ENCODE results near the gene TCP1.

Gene TCP1

DNA sequence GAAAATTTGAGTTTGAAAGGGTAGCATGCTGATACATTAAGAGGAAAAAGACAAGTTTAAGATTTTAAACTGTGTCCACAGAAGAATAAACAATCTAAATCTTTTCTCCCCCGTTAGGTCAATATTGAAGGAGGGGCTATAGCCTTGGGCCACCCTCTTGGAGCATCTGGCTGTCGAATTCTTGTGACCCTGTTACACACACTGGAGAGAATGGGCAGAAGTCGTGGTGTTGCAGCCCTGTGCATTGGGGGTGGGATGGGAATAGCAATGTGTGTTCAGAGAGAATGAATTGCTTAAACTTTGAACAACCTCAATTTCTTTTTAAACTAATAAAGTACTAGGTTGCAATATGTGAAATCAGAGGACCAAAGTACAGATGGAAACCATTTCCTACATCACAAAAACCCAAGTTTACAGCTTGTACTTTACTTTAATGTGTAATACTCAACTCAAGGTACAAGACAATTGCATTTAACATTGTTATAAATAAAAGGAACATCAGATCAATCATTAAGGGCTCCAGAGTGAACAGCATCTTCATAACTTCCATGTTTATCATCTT is 10.8 kb downstream of the TCP1 start:
- Histone ChIP-seq H3K56ac (ENCODE audit: low read length) (no peak overlapping the region), H3K18ac (ENCODE audit: low read length) (no peak overlapping the region), H2AK5ac (ENCODE audit: low read length) (no peak overlapping the region), H2BK120ac (ENCODE audit: low read depth, low read length) (no peak overlapping the region), H3K4ac (ENCODE audit: low read depth, low read length) (no peak overlapping the region), H3K79me1 (ENCODE audit: low read length) (peaks cover 5% of the 10 kb centered on the region), H3K4me3 (ENCODE audit: low read length) (no peak overlapping the region), H3K23ac (ENCODE audit: low read length) (no peak overlapping the region), H3K4me1 (ENCODE audit: control insufficient read depth, low read depth, low read length) (no peaks in the 10 kb centered on the region), H3K27me3 (ENCODE audit: insufficient read depth, low read length, poor library complexity) (no peaks in the 10 kb centered on the region), H3K79me2 (ENCODE audit: control insufficient read depth, insufficient read depth, low read length) (peaks cover 1% of the 10 kb centered on the region), H3K4me2 (ENCODE audit: low read length) (no peak overlapping the region), H3K27ac (ENCODE audit: low read depth, low read length) (no peak overlapping the region), H4K8ac (ENCODE audit: low read depth, low read length) (no peak overlapping the region), H4K5ac (ENCODE audit: low read length) (no peak overlapping the region), H2BK15ac (replicated peaks; ENCODE audit: low read depth) (no peak overlapping the region), H3K36me3 (ENCODE audit: control insufficient read depth, insufficient read depth, low read length) (peaks cover 18% of the 10 kb centered on the region), H3K9ac (ENCODE audit: low read length) (no peak overlapping the region), H2BK5ac (ENCODE audit: low read length) (no peak overlapping the region)
- DNase-seq: no peak
- WGBS (ENCODE audit: extremely low coverage, insufficient coverage, low lambda C conversion rate): no CpG with 5 or more reads among the region's 3 CpGs

DNA sequence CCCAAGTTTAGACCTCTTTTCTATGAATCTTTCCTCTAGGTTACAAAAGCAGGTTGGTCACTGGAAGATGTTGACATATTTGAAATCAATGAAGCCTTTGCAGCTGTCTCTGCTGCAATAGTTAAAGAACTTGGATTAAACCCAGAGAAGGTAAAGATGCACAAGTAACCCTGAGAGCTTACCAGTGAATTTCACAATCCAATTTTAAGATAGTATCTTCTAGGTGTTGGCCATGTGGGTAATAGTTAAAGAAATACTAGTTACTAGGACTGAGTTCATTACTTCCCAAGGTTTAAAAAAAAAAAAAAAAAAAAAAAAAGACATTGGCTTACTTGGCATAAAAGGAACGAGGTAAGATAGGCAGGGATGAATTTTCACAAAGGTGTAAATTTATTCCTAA is 11.3 kb downstream of the TCP1 start:
- Histone ChIP-seq H3K4me3 (ENCODE audit: low read length) (no peak overlapping the region), H3K23ac (ENCODE audit: low read length) (no peak overlapping the region), H2BK15ac (replicated peaks; ENCODE audit: low read depth) (no peak overlapping the region), H3K27ac (ENCODE audit: low read depth, low read length) (no peak overlapping the region), H3K36me3 (ENCODE audit: control insufficient read depth, insufficient read depth, low read length) (peaks cover 16% of the 10 kb centered on the region), H2AK5ac (ENCODE audit: low read length) (no peak overlapping the region), H3K4ac (ENCODE audit: low read depth, low read length) (no peak overlapping the region), H3K4me1 (ENCODE audit: control insufficient read depth, low read depth, low read length) (no peaks in the 10 kb centered on the region), H3K56ac (ENCODE audit: low read length) (no peak overlapping the region), H3K79me2 (ENCODE audit: control insufficient read depth, insufficient read depth, low read length) (peaks cover 1% of the 10 kb centered on the region), H3K27me3 (ENCODE audit: insufficient read depth, low read length, poor library complexity) (no peaks in the 10 kb centered on the region), H4K5ac (ENCODE audit: low read length) (no peak overlapping the region), H3K9ac (ENCODE audit: low read length) (no peak overlapping the region), H3K79me1 (ENCODE audit: low read length) (peaks cover 5% of the 10 kb centered on the region), H4K8ac (ENCODE audit: low read depth, low read length) (no peak overlapping the region), H2BK120ac (ENCODE audit: low read depth, low read length) (no peak overlapping the region), H2BK5ac (ENCODE audit: low read length) (no peak overlapping the region), H3K4me2 (ENCODE audit: low read length) (no peak overlapping the region), H3K18ac (ENCODE audit: low read length) (no peak overlapping the region)
- WGBS (ENCODE audit: extremely low coverage, insufficient coverage, low lambda C conversion rate): no CpG with 5 or more reads among the region's 1 CpG
- no peak for DNase-seq

DNA sequence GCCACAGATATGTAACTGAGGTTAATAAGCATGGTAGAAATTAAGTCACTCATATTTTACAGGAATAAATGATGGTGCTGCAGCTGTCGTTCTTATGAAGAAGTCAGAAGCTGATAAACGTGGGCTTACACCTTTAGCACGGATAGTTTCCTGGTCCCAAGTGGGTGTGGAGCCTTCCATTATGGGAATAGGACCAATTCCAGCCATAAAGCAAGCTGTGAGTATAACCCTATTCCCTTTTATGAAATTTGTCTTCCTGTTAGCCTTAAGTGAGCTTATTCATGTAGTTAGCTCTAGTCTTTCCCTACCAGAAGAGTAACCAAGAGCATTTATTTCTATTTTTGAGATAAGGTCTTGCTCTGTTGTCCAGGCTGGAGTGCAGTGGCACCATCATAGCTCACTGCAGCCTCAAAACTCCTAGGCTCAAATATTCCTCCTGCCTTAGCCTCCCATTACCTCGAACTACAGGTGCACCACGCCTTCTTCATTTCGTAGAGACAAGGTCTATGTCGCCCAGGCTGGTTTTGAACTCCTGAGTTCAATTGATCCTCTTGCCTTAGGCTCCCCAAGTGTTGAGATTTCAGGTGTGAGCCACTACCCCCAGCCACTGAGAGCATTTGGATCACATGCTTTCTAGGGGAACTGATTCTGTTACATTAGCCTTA is 12.0 kb downstream of the TCP1 start:
- Histone ChIP-seq H3K79me1 (ENCODE audit: low read length) (no peaks in the 10 kb centered on the region), H2BK120ac (ENCODE audit: low read depth, low read length) (no peak overlapping the region), H2BK5ac (ENCODE audit: low read length) (no peak overlapping the region), H3K36me3 (ENCODE audit: control insufficient read depth, insufficient read depth, low read length) (peaks cover 12% of the 10 kb centered on the region), H3K23ac (ENCODE audit: low read length) (no peak overlapping the region), H3K79me2 (ENCODE audit: control insufficient read depth, insufficient read depth, low read length) (no peaks in the 10 kb centered on the region), H3K4me1 (ENCODE audit: control insufficient read depth, low read depth, low read length) (no peaks in the 10 kb centered on the region), H4K8ac (ENCODE audit: low read depth, low read length) (no peak overlapping the region), H3K27ac (ENCODE audit: low read depth, low read length) (no peak overlapping the region), H3K27me3 (ENCODE audit: insufficient read depth, low read length, poor library complexity) (no peaks in the 10 kb centered on the region), H3K18ac (ENCODE audit: low read length) (no peak overlapping the region), H4K5ac (ENCODE audit: low read length) (no peak overlapping the region), H3K4me2 (ENCODE audit: low read length) (no peak overlapping the region), H3K4me3 (ENCODE audit: low read length) (no peak overlapping the region), H2AK5ac (ENCODE audit: low read length) (no peak overlapping the region), H2BK15ac (replicated peaks; ENCODE audit: low read depth) (no peak overlapping the region), H3K4ac (ENCODE audit: low read depth, low read length) (no peak overlapping the region), H3K9ac (ENCODE audit: low read length) (no peak overlapping the region), H3K56ac (ENCODE audit: low read length) (no peak overlapping the region)
- no CpG with 5 or more reads among the region's 7 CpGs for WGBS (ENCODE audit: extremely low coverage, insufficient coverage, low lambda C conversion rate)
- no peak for DNase-seq

DNA sequence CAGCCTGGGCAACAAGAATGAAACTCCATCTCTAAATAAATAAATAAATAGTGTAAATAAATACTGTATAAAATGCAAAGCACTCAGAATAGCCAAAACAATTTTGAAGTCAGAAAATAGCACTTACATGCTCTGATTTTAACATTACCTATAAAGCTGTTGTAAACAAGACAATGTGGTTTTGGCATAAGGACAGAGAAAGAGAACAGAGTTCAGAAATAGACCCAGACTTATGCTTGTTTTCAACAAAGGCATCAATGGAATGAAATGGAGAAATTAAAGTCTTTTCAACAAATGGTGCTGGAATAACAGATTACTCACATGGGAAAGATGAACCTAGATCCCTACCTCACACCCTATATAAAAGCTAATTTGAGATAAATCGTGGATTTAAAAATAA is 17.2 kb downstream of the TCP1 start:
- H3K4me1 ChIP-seq (ENCODE audit: control insufficient read depth, low read depth, low read length): no peaks in the 10 kb centered on the region
- no peaks in the 10 kb centered on the region for H3K79me2 ChIP-seq (ENCODE audit: control insufficient read depth, insufficient read depth, low read length)
- no peak for DNase-seq
- WGBS (ENCODE audit: extremely low coverage, insufficient coverage, low lambda C conversion rate): no CpG with 5 or more reads among the region's 1 CpG
- peaks cover 4% of the 10 kb centered on the region for H3K79me1 ChIP-seq (ENCODE audit: low read length)
- no peak overlapping the region for H4K8ac ChIP-seq (ENCODE audit: low read depth, low read length)
- no peak overlapping the region for H3K4me3 ChIP-seq (ENCODE audit: low read length)
- H3K18ac ChIP-seq (ENCODE audit: low read length): no peak overlapping the region
- H3K4me2 ChIP-seq (ENCODE audit: low read length): no peak overlapping the region
- H2BK120ac ChIP-seq (ENCODE audit: low read depth, low read length): no peak overlapping the region
- H3K56ac ChIP-seq (ENCODE audit: low read length): no peak overlapping the region
- no peaks in the 10 kb centered on the region for H3K27me3 ChIP-seq (ENCODE audit: insufficient read depth, low read length, poor library complexity)
- H4K5ac ChIP-seq (ENCODE audit: low read length): no peak overlapping the region
- H2AK5ac ChIP-seq (ENCODE audit: low read length): no peak overlapping the region
- no peak overlapping the region for H3K4ac ChIP-seq (ENCODE audit: low read depth, low read length)
- H3K9ac ChIP-seq (ENCODE audit: low read length): no peak overlapping the region
- H3K36me3 ChIP-seq (ENCODE audit: control insufficient read depth, insufficient read depth, low read length): peaks cover 23% of the 10 kb centered on the region
- no peak overlapping the region for H2BK15ac ChIP-seq (replicated peaks; ENCODE audit: low read depth)
- H3K23ac ChIP-seq (ENCODE audit: low read length): no peak overlapping the region
- no peak overlapping the region for H2BK5ac ChIP-seq (ENCODE audit: low read length)
- H3K27ac ChIP-seq (ENCODE audit: low read depth, low read length): no peak overlapping the region

DNA sequence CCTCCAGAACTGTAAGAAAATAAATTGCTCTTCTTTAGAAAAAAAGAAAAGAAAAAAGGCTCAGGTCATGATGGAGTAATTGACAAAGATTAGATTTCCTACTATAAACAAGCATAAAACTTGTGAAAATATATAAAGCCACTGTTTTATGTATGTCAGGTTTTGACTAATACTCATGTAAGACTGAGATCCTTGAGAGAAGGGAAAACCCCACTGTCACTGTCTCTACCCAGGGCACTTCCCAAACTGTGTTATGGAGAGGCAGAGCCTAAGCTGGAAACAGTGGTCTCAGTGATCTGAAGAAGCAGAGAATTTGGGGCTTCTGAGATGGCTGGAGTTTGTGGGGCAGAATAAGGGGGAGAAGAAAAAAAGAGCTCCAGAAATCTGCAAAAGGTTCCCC is 19.9 kb downstream of the TCP1 start:
- Histone ChIP-seq H3K79me1 (ENCODE audit: low read length) (peaks cover 7% of the 10 kb centered on the region), H3K79me2 (ENCODE audit: control insufficient read depth, insufficient read depth, low read length) (peaks cover 4% of the 10 kb centered on the region), H3K4ac (ENCODE audit: low read depth, low read length) (no peak overlapping the region), H2BK120ac (ENCODE audit: low read depth, low read length) (no peak overlapping the region), H4K8ac (ENCODE audit: low read depth, low read length) (no peak overlapping the region), H3K27ac (ENCODE audit: low read depth, low read length) (no peak overlapping the region), H3K18ac (ENCODE audit: low read length) (no peak overlapping the region), H3K23ac (ENCODE audit: low read length) (no peak overlapping the region), H3K4me3 (ENCODE audit: low read length) (no peak overlapping the region), H3K9ac (ENCODE audit: low read length) (no peak overlapping the region), H3K4me1 (ENCODE audit: control insufficient read depth, low read depth, low read length) (no peaks in the 10 kb centered on the region), H2AK5ac (ENCODE audit: low read length) (no peak overlapping the region), H3K27me3 (ENCODE audit: insufficient read depth, low read length, poor library complexity) (no peaks in the 10 kb centered on the region), H2BK5ac (ENCODE audit: low read length) (no peak overlapping the region), H3K56ac (ENCODE audit: low read length) (no peak overlapping the region), H2BK15ac (replicated peaks; ENCODE audit: low read depth) (no peak overlapping the region), H4K5ac (ENCODE audit: low read length) (no peak overlapping the region), H3K36me3 (ENCODE audit: control insufficient read depth, insufficient read depth, low read length) (peaks cover 21% of the 10 kb centered on the region), H3K4me2 (ENCODE audit: low read length) (no peak overlapping the region)
- DNase-seq: no peak

DNA sequence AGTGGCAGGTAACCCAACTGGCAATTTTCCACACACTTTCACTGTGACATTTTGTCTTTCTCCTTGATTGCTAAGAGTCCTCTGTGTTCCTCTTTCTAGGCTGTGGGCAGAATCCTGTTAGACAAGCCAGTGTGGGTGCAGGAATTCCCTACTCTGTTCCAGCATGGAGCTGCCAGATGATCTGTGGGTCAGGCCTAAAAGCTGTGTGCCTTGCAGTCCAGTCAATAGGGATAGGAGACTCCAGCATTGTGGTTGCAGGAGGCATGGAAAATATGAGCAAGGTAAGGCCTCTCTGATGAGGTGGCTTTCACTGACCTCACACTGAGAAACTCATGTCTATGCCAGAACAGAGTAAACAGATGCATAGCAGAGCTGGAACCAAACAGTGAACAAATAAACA is 22.5 kb downstream of the TCP1 start:
- H3K27ac ChIP-seq (ENCODE audit: low read depth, low read length): no peak overlapping the region
- H2BK120ac ChIP-seq (ENCODE audit: low read depth, low read length): no peak overlapping the region
- H3K9ac ChIP-seq (ENCODE audit: low read length): no peak overlapping the region
- H4K5ac ChIP-seq (ENCODE audit: low read length): no peak overlapping the region
- no peak overlapping the region for H3K4me2 ChIP-seq (ENCODE audit: low read length)
- no peak overlapping the region for H3K4me3 ChIP-seq (ENCODE audit: low read length)
- no peak overlapping the region for H2BK15ac ChIP-seq (replicated peaks; ENCODE audit: low read depth)
- H3K18ac ChIP-seq (ENCODE audit: low read length): no peak overlapping the region
- H2AK5ac ChIP-seq (ENCODE audit: low read length): no peak overlapping the region
- H2BK5ac ChIP-seq (ENCODE audit: low read length): no peak overlapping the region
- H3K4ac ChIP-seq (ENCODE audit: low read depth, low read length): no peak overlapping the region
- H3K23ac ChIP-seq (ENCODE audit: low read length): no peak overlapping the region
- no peak overlapping the region for H3K56ac ChIP-seq (ENCODE audit: low read length)
- no peak for DNase-seq
- H3K36me3 ChIP-seq (ENCODE audit: control insufficient read depth, insufficient read depth, low read length): peaks cover 24% of the 10 kb centered on the region
- peaks cover 17% of the 10 kb centered on the region for H3K79me1 ChIP-seq (ENCODE audit: low read length)
- H3K27me3 ChIP-seq (ENCODE audit: insufficient read depth, low read length, poor library complexity): no peaks in the 10 kb centered on the region
- peaks cover 4% of the 10 kb centered on the region for H3K4me1 ChIP-seq (ENCODE audit: control insufficient read depth, low read depth, low read length)
- peaks cover 17% of the 10 kb centered on the region for H3K79me2 ChIP-seq (ENCODE audit: control insufficient read depth, insufficient read depth, low read length)
- H4K8ac ChIP-seq (ENCODE audit: low read depth, low read length): no peak overlapping the region

All from mesendoderm (in vitro differentiated cells).